CD4-positive, alpha-beta T cell treated with Interferon gamma for 1 hour (primary cell): ENCODE results near the gene KBTBD12.

Experiments
- DNase-seq: peaks from one replicate; pipeline ENCODE4 v3.0.0-alpha.2; 2020

KBTBD12 gene

GRCh38 chr3:128036119-128036518 lies 121.1 kb downstream of the KBTBD12 start:
- DNase-seq: no peak
